HFFc6 (cell line): ENCODE measurements around the gene NUDT3. TPM values are rescaled to one million over a fixed set of nuclear protein-coding genes. Genes with fewer than 3 reads are reported as not detected.
"Not testable (repeated sequence)": the region's sequence is repeated elsewhere in the genome, so short reads cannot be mapped to it uniquely, and the experiment has no call there.

Experiments
- DNase-seq: peaks from one replicate; pipeline ENCODE4 v3.0.0-alpha.2; 2018
- H3K27ac Mint-ChIP-seq: 2 replicates; pipeline ENCODE4 v1.8.0; 2020; ENCODE audit warnings: mild to moderate bottlenecking, mixed read lengths
- H3K27me3 Mint-ChIP-seq: 2 replicates; pipeline ENCODE4 v1.8.0; 2021; ENCODE audit warnings: mild to moderate bottlenecking, moderate library complexity, mixed read lengths; ENCODE audit not compliant: insufficient read depth
- H3K36me3 Mint-ChIP-seq: 2 replicates; pipeline ENCODE4 v1.8.0; 2021; ENCODE audit warnings: low read depth, mixed read lengths
- H3K4me1 Mint-ChIP-seq: 2 replicates; pipeline ENCODE4 v1.8.0; 2020; ENCODE audit warnings: low read depth, mixed read lengths
- H3K4me3 Mint-ChIP-seq: 2 replicates; pipeline ENCODE4 v1.8.0; 2020; ENCODE audit warnings: mild to moderate bottlenecking, moderate library complexity, mixed read lengths
- H3K9me3 Mint-ChIP-seq: 2 replicates; pipeline ENCODE4 v1.8.0; 2020; ENCODE audit warnings: mild to moderate bottlenecking, mixed read lengths
- total RNA-seq, 6 experiments: library from RNA; stranded (reverse); fragmentation: NEBNext Ultra II Directional; extraction: Animal tissue kit (Norgen Biotek cat#: 25700); gene quantifications; 2 replicates in 1 of 6; 3 replicates in 5 of 6; pipeline ENCODE4 v1.2.3, GENCODE V29; 2021
- TF ChIP-seq, protein P1 (sequence below): fragments of 200-600 bp; sonication (generic); IDR thresholded peaks from 2 replicates; pipeline ENCODE4 v1.5.0; 2021; ENCODE audit warnings: antibody characterized with exemption, mild to moderate bottlenecking

Gene NUDT3
- total RNA-seq, 6 experiments from 2014 or later: 11.3 to 18.9 (median 16.6) TPM

DNA sequence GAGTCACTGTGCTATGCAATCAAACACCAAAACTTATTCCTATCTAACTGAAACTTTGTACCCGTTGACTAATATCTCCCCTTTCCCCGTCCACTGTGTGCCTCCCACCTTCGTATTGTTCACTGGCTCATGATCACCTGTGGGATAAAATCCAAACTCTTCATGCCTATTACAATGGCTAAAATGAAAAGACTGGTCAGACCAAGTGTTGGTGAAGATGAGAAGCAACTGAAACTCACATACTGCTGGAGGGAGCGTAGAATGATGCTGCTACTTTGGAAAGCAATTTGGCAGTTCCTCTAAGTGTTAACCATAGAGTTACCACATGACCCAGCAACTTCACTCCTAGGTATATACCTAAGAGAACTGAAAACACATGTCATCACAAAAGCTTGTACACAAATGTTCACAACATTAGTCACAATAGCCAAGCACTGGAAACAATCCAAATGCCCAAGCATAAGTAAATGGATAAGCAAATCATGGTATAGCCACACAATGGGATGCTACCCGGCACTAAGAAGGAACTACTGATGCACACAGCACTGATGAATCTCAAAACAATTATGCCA, 20.3 kb upstream of the NUDT3 start:
- no peak overlapping the region for H3K4me3 Mint-ChIP-seq
- TF ChIP-seq, protein P1, sequence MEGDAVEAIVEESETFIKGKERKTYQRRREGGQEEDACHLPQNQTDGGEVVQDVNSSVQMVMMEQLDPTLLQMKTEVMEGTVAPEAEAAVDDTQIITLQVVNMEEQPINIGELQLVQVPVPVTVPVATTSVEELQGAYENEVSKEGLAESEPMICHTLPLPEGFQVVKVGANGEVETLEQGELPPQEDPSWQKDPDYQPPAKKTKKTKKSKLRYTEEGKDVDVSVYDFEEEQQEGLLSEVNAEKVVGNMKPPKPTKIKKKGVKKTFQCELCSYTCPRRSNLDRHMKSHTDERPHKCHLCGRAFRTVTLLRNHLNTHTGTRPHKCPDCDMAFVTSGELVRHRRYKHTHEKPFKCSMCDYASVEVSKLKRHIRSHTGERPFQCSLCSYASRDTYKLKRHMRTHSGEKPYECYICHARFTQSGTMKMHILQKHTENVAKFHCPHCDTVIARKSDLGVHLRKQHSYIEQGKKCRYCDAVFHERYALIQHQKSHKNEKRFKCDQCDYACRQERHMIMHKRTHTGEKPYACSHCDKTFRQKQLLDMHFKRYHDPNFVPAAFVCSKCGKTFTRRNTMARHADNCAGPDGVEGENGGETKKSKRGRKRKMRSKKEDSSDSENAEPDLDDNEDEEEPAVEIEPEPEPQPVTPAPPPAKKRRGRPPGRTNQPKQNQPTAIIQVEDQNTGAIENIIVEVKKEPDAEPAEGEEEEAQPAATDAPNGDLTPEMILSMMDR: no peak
- no peaks in the 10 kb centered on the region; the same call in 1 of the 2 replicates for H3K27me3 Mint-ChIP-seq
- no peaks in the 10 kb centered on the region for H3K9me3 Mint-ChIP-seq
- peaks cover 15% of the 10 kb centered on the region for H3K4me1 Mint-ChIP-seq
- H3K36me3 Mint-ChIP-seq: peaks cover 24% of the 10 kb centered on the region
- DNase-seq: peak; percentile 38
- H3K27ac Mint-ChIP-seq: no peak overlapping the region; the same call in 1 of the 2 replicates

DNA sequence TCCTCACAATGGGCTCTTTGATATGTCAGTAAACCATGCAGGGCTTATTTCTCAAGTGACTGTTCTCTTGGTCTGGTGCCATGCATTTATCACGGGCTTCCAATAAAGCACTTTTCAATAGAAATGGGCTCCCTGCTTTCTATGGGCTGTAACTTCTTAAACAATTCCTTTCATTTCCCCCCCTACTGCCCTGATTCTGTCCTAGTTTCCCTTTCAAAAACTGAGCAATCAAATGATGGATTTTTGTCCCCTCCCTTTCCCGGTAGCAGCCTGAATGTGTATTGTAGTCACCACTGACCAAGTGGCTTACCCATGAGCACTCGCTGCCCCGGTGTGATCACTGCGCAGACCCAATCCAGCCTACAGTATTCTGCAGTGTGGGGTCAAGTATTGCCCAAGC, 19.5 kb upstream of the NUDT3 start:
- Mint-ChIP-seq H3K9me3 (no peaks in the 10 kb centered on the region), H3K27me3 (no peaks in the 10 kb centered on the region; the same call in 1 of the 2 replicates), H3K27ac (no peak overlapping the region), H3K36me3 (peaks cover 20% of the 10 kb centered on the region), H3K4me3 (no peak overlapping the region), H3K4me1 (peaks cover 12% of the 10 kb centered on the region)
- DNase-seq: no peak
- TF ChIP-seq, protein P1: no peak

DNA sequence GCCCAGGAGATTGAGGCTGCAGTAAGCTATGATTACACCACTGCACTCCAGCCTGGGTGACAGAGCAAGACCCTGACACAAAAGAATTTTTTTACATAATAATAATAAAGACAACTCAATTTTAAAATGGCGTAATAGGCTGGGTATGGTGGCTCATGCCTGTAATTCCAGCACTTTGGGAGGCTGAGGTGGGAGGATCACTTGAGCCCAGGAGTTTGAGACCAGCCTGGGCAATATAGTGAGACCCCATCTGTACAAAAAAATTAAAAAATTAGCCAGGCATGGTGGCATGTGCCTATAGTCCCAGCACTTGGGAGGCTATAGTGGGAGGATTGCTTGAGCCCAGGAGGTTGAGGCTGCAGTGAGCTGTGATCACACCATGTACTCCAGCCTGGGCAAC, 15.4 kb upstream of the NUDT3 start:
- not testable (repeated sequence) for H3K9me3 Mint-ChIP-seq, DNase-seq, H3K27me3 Mint-ChIP-seq, H3K27ac Mint-ChIP-seq, H3K4me1 Mint-ChIP-seq, H3K4me3 Mint-ChIP-seq
- peaks cover 10% of the 10 kb centered on the region; the same call in 1 of the 2 replicates for H3K36me3 Mint-ChIP-seq

DNA sequence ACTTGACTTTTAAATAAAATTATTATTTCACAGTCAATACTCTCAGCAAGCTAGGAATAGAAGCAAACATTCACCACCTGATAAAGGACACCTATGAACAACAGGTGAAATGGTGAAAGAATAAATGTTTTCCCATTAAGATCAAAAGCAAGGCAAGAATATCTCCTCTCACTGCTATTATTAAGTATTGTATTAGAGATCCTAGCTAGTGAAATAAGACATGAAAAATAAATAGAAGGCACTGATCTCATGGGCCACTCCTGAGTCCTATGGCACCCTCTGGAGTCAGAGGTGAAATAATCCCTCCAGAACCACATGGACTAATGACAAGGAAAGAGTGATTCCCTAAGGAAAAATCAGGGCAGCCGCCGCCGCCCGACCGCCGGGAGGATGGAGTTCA, 4.0 kb upstream of the NUDT3 start:
- Mint-ChIP-seq H3K4me3 (no peak overlapping the region), H3K27me3 (no peaks in the 10 kb centered on the region; the same call in 1 of the 2 replicates), H3K4me1 (peaks cover 14% of the 10 kb centered on the region), H3K27ac (no peak overlapping the region), H3K9me3 (peaks cover 11% of the 10 kb centered on the region), H3K36me3 (peaks cover 10% of the 10 kb centered on the region; the same call in 1 of the 2 replicates)
- TF ChIP-seq, protein P1: no peak
- no peak for DNase-seq

DNA sequence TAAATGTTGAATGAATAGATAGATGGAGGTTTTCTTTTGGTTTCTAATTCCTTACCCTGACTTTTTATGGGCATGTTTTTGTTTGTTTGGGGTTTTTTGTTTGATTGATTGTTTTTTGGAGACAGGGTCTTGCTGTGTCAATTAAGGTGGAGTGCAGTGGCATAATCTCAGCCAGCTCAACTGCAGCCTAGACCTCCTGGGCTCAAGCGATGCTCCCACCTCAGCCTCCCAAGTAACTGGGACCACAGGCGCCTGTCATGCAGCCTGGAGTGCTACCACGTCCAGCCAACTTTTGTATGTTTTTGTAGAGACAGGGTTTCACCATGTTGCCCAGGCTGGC, 1.5 kb upstream of the NUDT3 start:
- peaks cover 19% of the 10 kb centered on the region for H3K4me1 Mint-ChIP-seq
- TF ChIP-seq, protein P1: no peak
- H3K27ac Mint-ChIP-seq: no peak overlapping the region
- H3K9me3 Mint-ChIP-seq: peaks cover 11% of the 10 kb centered on the region
- DNase-seq: no peak
- H3K36me3 Mint-ChIP-seq: peaks cover 10% of the 10 kb centered on the region; the same call in 1 of the 2 replicates
- H3K4me3 Mint-ChIP-seq: no peak overlapping the region; the same call in 1 of the 2 replicates
- H3K27me3 Mint-ChIP-seq: no peaks in the 10 kb centered on the region; the same call in 1 of the 2 replicates

DNA sequence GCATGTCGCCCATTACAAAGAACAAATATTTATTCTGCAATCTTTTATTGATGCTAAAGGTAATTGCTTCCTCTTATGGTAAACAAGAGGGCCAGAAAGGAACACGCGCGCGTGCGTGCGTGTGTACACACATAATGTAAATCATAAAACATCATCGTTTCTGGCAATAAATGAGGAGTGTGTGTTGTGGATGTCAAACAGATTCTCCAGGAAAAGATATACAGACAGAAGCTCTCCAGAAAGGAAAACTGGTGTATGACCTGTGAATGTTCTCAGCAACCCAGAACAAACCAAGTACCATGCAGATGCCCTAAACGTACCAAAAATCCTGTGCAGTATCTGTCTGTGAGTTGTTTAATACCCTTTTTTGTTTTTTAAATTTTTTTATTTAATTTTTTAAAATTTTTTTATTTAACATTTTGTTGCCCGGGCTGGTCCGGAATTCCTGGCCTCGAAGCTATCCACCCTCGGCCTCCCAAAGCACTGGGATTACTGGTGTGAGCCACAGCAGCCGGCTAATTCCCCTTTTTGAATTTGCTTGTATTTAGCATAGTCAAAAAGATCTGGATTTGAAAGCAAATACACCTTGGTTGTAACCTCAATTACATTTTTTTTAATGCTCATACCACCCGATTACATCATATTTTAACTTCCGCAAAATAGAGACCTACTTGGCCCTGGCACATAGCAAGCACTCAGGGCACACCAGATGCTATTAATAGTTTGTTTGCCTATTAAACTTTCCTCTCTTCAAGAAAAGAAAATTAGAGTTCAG, 909 bp upstream of the NUDT3 start:
- Mint-ChIP-seq H3K27me3 (no peaks in the 10 kb centered on the region; the same call in 1 of the 2 replicates), H3K9me3 (peaks cover 11% of the 10 kb centered on the region), H3K4me3 (no peak overlapping the region; the same call in 1 of the 2 replicates), H3K36me3 (peaks cover 10% of the 10 kb centered on the region; the same call in 1 of the 2 replicates), H3K4me1 (peaks cover 23% of the 10 kb centered on the region), H3K27ac (peak overlapping the region; percentile 72; the same call in 1 of the 2 replicates)
- TF ChIP-seq, protein P1: no peak
- no peak for DNase-seq
